HEK293T (cell line): Measurements from ENCODE around the gene NIN.

ENCODE experiments used
- CTCF ChIA-PET: fragments of 350-600 bp; formaldehyde crosslinking; extraction: SDS; loops from one replicate; lab custom pipeline; 2021; ENCODE audit warnings: antibody characterized with exemption, inconsistent platforms; lab: Yijun Ruan, JAX
- POLR2A ChIA-PET: fragments of 350-600 bp; formaldehyde crosslinking; extraction: SDS; loops from one replicate; lab custom pipeline; 2020; ENCODE audit warnings: antibody characterized with exemption, inconsistent platforms; lab: Yijun Ruan, JAX
- DNase-seq: peaks from one replicate; pipeline ENCODE4 v3.0.0; 2012; ENCODE audit warnings: mixed read lengths; ENCODE audit errors: extremely low spot score
- ARNT ChIP-seq: fragments of 450-650 bp; IDR thresholded peaks from 2 replicates; pipeline ENCODE4 v1.6.1; 2017; ENCODE audit warnings: mild to moderate bottlenecking
- BHLHE40 ChIP-seq: fragments of 450-650 bp; IDR thresholded peaks from 2 replicates; pipeline ENCODE4 v1.6.1; 2016; ENCODE audit warnings: mild to moderate bottlenecking, moderate library complexity, borderline replicate concordance
- CTBP1 ChIP-seq: fragments of 450-650 bp; IDR thresholded peaks from 2 replicates; pipeline ENCODE4 v1.6.1; 2016; ENCODE audit warnings: borderline replicate concordance
- ELF4 ChIP-seq: fragments of 450-650 bp; IDR thresholded peaks from 2 replicates; pipeline ENCODE4 v1.6.1; 2017; ENCODE audit warnings: antibody characterized with exemption
- FOXA1 ChIP-seq: fragments of 450-650 bp; IDR thresholded peaks from 2 replicates; pipeline ENCODE4 v1.6.1; 2016; ENCODE audit warnings: mild to moderate bottlenecking
- FOXK2 ChIP-seq: fragments of 450-650 bp; IDR thresholded peaks from 2 replicates; pipeline ENCODE4 v1.6.1; 2016; ENCODE audit warnings: mild to moderate bottlenecking
- FOXM1 ChIP-seq: fragments of 450-650 bp; IDR thresholded peaks from 2 replicates; pipeline ENCODE4 v1.6.1; 2017; ENCODE audit warnings: mild to moderate bottlenecking, borderline replicate concordance
- HDGF ChIP-seq: fragments of 450-650 bp; IDR thresholded peaks from 2 replicates; pipeline ENCODE4 v1.6.1; 2017; ENCODE audit warnings: antibody characterized with exemption, borderline replicate concordance
- L3MBTL2 ChIP-seq: fragments of 450-650 bp; conservative IDR thresholded peaks from 2 replicates; pipeline ENCODE4 v1.6.1; 2016; ENCODE audit warnings: mild to moderate bottlenecking
- LEF1 ChIP-seq: fragments of 450-650 bp; IDR thresholded peaks from 2 replicates; pipeline ENCODE4 v1.6.1; 2017; ENCODE audit warnings: mild to moderate bottlenecking, borderline replicate concordance
- NFRKB ChIP-seq: fragments of 450-650 bp; IDR thresholded peaks from 2 replicates; pipeline ENCODE4 v1.6.1; 2016; ENCODE audit warnings: mild to moderate bottlenecking, moderate library complexity
- SP1 ChIP-seq: fragments of 450-650 bp; IDR thresholded peaks from 2 replicates; pipeline ENCODE4 v1.6.1; 2017
- SUZ12 ChIP-seq: fragments of 450-650 bp; IDR thresholded peaks from 2 replicates; pipeline ENCODE4 v1.6.1; 2016; ENCODE audit warnings: mild to moderate bottlenecking
- TARDBP ChIP-seq: fragments of 450-650 bp; IDR thresholded peaks from 2 replicates; pipeline ENCODE4 v1.6.1; 2016
- ZNF384 ChIP-seq: fragments of 450-650 bp; IDR thresholded peaks from 2 replicates; pipeline ENCODE4 v1.6.1; 2016
- TF ChIP-seq, protein P1 (sequence below): fragments of 450-650 bp; IDR thresholded peaks from 2 replicates; pipeline ENCODE4 v1.6.1; 2016

The NIN gene, protein sequence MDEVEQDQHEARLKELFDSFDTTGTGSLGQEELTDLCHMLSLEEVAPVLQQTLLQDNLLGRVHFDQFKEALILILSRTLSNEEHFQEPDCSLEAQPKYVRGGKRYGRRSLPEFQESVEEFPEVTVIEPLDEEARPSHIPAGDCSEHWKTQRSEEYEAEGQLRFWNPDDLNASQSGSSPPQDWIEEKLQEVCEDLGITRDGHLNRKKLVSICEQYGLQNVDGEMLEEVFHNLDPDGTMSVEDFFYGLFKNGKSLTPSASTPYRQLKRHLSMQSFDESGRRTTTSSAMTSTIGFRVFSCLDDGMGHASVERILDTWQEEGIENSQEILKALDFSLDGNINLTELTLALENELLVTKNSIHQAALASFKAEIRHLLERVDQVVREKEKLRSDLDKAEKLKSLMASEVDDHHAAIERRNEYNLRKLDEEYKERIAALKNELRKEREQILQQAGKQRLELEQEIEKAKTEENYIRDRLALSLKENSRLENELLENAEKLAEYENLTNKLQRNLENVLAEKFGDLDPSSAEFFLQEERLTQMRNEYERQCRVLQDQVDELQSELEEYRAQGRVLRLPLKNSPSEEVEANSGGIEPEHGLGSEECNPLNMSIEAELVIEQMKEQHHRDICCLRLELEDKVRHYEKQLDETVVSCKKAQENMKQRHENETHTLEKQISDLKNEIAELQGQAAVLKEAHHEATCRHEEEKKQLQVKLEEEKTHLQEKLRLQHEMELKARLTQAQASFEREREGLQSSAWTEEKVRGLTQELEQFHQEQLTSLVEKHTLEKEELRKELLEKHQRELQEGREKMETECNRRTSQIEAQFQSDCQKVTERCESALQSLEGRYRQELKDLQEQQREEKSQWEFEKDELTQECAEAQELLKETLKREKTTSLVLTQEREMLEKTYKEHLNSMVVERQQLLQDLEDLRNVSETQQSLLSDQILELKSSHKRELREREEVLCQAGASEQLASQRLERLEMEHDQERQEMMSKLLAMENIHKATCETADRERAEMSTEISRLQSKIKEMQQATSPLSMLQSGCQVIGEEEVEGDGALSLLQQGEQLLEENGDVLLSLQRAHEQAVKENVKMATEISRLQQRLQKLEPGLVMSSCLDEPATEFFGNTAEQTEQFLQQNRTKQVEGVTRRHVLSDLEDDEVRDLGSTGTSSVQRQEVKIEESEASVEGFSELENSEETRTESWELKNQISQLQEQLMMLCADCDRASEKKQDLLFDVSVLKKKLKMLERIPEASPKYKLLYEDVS (N-terminal part only)

DNA sequence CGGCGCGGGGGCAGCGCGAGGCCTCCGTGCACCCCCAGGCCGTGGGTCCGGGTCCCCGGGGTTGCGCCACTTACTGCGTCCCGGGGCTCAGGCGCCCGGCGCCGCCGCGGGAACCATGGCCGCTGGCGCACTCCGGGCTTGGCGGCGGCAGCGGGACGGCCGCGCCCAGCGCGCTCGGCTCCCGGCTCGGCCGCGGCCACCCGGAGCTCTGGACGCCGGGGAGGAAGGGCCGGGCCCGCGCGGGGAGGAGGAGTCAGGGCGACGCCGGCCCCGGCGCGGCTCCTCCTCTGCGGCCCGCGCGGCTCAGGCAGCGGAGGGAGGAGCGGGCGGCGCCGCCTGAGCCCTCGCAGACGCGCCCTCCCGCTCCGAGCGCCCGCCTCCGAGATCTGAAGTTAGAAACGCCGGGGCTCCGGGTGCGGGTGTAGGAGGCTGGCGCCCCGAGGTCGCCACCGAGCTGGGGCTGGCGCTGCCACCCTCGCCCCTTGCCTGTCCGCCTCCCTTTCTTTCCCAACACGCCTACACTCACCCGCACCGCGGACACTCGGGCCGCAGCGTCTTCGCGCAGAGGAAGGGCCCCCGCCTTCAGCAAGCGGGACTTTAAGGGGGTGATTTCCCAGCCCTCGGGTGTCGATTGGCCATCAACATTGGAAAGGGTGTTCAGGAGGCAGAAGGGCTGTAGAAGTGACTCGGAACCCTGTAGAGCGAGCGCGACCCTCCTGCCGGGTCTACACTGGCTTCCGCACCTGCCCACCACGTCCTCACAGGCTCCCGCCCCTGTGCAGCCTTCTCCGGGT lies at the start of gene NIN:
NIN (minus strand) TSS at position 231 of the 794 bp plus-strand sequence. CDS start 9,106 bp downstream, outside the sequence.
- ChIA-PET POLR2A (interaction anchor here (0.7 to 2.1 kb wide), 11 partner anchors 8 to 113 kb away, joined by 3 to 9 read pairs (median 4); partner anchors contain the start of gene PYGL), CTCF (no interaction called here)

DNA sequence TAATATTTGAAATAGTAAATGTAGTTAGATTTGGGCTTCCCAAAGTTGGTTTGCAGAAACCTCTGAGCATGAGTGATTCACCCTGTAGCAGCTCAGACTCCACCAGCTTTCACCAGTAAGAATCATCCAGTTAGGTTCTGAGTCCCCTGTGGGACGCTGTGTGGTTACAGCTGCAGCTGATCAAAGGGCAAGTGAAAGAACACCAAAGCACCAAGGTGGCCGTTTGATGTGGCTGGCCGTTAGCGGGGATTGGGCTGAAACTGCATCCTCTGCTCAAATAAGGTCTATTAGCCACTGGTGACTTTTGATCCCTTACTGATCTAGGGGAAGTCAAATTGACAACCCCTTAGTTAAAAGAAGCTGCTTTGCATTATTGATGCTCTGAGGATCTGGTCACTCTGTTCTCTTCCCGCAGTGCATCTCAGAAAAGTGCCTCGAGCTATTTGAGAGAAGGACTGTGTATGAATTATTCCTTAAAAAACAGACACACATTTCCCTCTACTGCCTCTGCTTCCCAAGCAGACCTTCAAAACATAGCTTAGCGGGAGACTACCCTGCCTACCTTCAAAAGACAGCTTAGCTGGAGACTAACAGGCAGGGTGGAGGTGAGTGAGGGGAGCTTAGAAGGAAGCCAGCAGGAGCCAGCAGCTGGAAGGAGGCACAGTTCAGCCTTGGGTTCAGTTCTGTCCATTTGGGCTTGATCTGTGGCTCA lies 44.6 kb upstream of the NIN start:
- no peak for DNase-seq
- CTCF ChIA-PET = interaction anchor here (1.2 kb wide), 1 partner anchor 15 kb away, joined by 4 read pairs; no protein-coding TSS in a partner anchor

More for the DNA sequence above, at the start of gene NIN:
- TF ChIP-seq SP1 = no peak
- 0 out of 2 replicates have a peak, but pooled peaks have one; percentile 24 for TF ChIP-seq FOXM1
- peak; percentile 66 for TF ChIP-seq L3MBTL2
- TF ChIP-seq BHLHE40 = no peak
- no peak for TF ChIP-seq FOXK2
- DNase-seq = peak; percentile 79

DNA sequence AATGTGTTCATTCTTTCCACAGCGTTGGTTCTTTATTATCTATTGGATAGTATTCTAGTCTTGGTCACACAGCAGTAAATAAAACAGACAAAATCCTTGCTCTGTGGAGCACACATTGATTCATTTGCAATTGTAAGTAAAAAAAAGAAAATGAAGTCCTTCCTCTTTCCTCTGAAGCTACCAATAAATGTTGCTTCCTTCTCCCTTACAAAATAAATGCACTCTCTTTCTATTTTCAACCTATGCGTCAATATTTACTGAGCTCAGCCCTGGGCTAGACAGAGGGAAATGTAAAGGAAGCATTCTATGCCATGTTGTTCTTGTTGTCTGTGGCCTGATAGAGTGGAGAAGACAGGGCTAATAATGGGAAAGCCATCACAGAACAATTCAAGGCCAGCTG lies 43.8 kb upstream of the NIN start:
- POLR2A ChIA-PET = no interaction called here
- CTCF ChIA-PET = interaction anchor here (1.2 kb wide), 1 partner anchor 14 kb away, joined by 4 read pairs; no protein-coding TSS in a partner anchor

More for the DNA sequence above, 44.6 kb upstream of the NIN start:
- TF ChIP-seq NFRKB (no peak), FOXA1 (no peak), ZNF384 (no peak), SP1 (no peak), SUZ12 (no peak), FOXM1 (no peak), ELF4 (no peak), ARNT (no peak), CTBP1 (no peak), HDGF (no peak), L3MBTL2 (no peak), BHLHE40 (no peak), FOXK2 (no peak), LEF1 (no peak), TARDBP (no peak)
- TF ChIP-seq, protein P1, sequence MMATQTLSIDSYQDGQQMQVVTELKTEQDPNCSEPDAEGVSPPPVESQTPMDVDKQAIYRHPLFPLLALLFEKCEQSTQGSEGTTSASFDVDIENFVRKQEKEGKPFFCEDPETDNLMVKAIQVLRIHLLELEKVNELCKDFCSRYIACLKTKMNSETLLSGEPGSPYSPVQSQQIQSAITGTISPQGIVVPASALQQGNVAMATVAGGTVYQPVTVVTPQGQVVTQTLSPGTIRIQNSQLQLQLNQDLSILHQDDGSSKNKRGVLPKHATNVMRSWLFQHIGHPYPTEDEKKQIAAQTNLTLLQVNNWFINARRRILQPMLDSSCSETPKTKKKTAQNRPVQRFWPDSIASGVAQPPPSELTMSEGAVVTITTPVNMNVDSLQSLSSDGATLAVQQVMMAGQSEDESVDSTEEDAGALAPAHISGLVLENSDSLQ = no peak
- POLR2A ChIA-PET = no interaction called here

DNA sequence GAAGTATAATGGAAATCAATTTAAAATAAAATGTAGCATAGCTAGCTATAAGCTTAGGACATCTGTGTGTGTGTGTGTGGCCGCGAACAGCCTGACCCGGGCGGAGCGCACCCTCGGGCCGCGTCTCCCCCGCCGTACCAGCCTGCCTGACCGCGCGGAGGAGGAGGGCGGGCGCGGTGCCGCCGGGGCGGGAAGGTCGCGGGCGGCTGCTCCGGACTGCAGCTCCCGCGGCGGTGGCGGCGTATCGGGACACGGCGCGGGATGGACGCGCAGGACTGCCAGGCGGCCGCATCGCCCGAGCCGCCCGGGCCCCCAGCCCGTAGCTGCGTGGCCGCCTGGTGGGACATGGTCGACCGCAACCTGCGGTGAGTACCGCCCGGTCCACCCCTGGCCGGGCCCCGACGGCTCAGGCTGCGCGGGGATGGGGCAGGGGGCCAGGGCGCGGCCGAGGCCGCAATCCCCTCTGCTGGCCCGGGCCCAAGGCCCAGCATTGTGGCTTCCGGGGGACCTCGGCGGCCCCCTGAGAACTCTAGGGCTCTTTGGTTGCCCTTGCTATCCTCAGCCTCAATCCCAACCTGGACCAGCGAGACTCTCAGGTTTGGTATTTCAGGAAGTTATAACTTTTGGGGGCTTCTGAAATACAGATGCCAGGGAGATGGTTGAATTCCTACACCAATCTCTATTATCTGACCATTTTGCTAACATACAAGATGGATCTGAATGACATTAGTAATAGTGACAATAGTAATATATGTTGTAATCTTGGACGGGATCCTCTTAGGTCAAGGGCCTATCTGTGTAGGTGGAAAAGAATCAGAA lies 41.2 kb upstream of the NIN start, which contains the start of gene ABHD12B:
ABHD12B (plus strand) TSS at position 140 of the 819 bp plus-strand sequence; CDS start at position 262, 122 bp downstream.
- ChIA-PET CTCF (interaction anchor here (0.6 kb wide), 1 partner anchor 12 kb away, joined by 3 read pairs; no protein-coding TSS in a partner anchor), POLR2A (no interaction called here)
- TF ChIP-seq SP1 (no peak), ELF4 (no peak), CTBP1 (no peak), FOXA1 (no peak), ZNF384 (no peak)
- no peak for DNase-seq

More for the DNA sequence above, 43.8 kb upstream of the NIN start:
- TF ChIP-seq NFRKB (no peak), FOXM1 (no peak), FOXA1 (no peak), SUZ12 (no peak)
- TF ChIP-seq, protein P1 = no peak
- DNase-seq = no peak
